ENCODE measurements around the gene CASTOR2.
"Not testable (repeated sequence)": the region's sequence is repeated elsewhere in the genome, so short reads cannot be mapped to it uniquely, and the experiment has no call there.

CASTOR2 gene

GRCh38 chr7:74994869-74995543 is 30.5 kb downstream of the CASTOR2 start:
- DNase-seq (ENCODE audit: low spot score), result not testable (repeated sequence)

GRCh38 chr7:74996361-74996760 is 31.9 kb downstream of the CASTOR2 start:
- DNase-seq (ENCODE audit: low spot score), result not testable (repeated sequence)

- peak; percentile 3 for DNase-seq (ENCODE audit: low spot score)
These were observed 33.3 kb downstream of the CASTOR2 start for GRCh38 chr7:74997811-74998210.

- DNase-seq (ENCODE audit: low spot score), result not testable (repeated sequence)
These were observed 36.9 kb downstream of the CASTOR2 start for GRCh38 chr7:75001356-75001755.

GRCh38 chr7:75010036-75010435 is 45.5 kb downstream of the CASTOR2 start:
- no peak for DNase-seq (ENCODE audit: low spot score)

- no peak for DNase-seq (ENCODE audit: low spot score)
These were observed 53.3 kb downstream of the CASTOR2 start for GRCh38 chr7:75017832-75018231.

- no peak for DNase-seq (ENCODE audit: low spot score)
These were observed 54.3 kb downstream of the CASTOR2 start for GRCh38 chr7:75018570-75019364.

- DNase-seq (ENCODE audit: low spot score), result no peak
These were observed 55.3 kb downstream of the CASTOR2 start for GRCh38 chr7:75019800-75020199.

- no peak for DNase-seq (ENCODE audit: low spot score)
These were observed 60.4 kb downstream of the CASTOR2 start for GRCh38 chr7:75024922-75025321.

- DNase-seq (ENCODE audit: low spot score), result no peak
These were observed 63.8 kb downstream of the CASTOR2 start for GRCh38 chr7:75028299-75028698.

GRCh38 chr7:75033064-75033463 is 68.6 kb downstream of the CASTOR2 start:
- DNase-seq (ENCODE audit: low spot score), result no peak

- no peak for DNase-seq (ENCODE audit: low spot score)
These were observed 69.3 kb downstream of the CASTOR2 start for GRCh38 chr7:75033826-75034225.

- DNase-seq (ENCODE audit: low spot score), result no peak
These were observed 74.0 kb downstream of the CASTOR2 start for GRCh38 chr7:75038508-75038907.

- no peak for DNase-seq (ENCODE audit: low spot score)
These were observed 74.7 kb downstream of the CASTOR2 start for GRCh38 chr7:75039166-75039565.

GRCh38 chr7:75039709-75040108 is 75.2 kb downstream of the CASTOR2 start:
- DNase-seq (ENCODE audit: low spot score), result no peak

- DNase-seq (ENCODE audit: low spot score), result no peak
These were observed 76.0 kb downstream of the CASTOR2 start for GRCh38 chr7:75040512-75040911.

GRCh38 chr7:75042286-75042685 is 77.8 kb downstream of the CASTOR2 start:
- DNase-seq (ENCODE audit: low spot score), result no peak

GRCh38 chr7:75042831-75043703 is 78.6 kb downstream of the CASTOR2 start:
- DNase-seq (ENCODE audit: low spot score), result no peak

GRCh38 chr7:75045881-75046280 is 81.4 kb downstream of the CASTOR2 start:
- DNase-seq (ENCODE audit: low spot score), result no peak

- DNase-seq (ENCODE audit: low spot score), result no peak
These were observed 84.2 kb downstream of the CASTOR2 start for GRCh38 chr7:75048435-75049379.

GRCh38 chr7:75049817-75050216 is 85.3 kb downstream of the CASTOR2 start:
- DNase-seq (ENCODE audit: low spot score), result no peak

Measured in activated CD4-positive, alpha-beta T cell treated with anti-CD3 and anti-CD28 coated beads, Interleukin-2, Interleukin-4, amounts not matched to agents 100 ng/mL and 50 ng/mL, durations not matched to agents 16 hours and 8 hours (primary cell).